GM21737 (cell line): ENCODE data around the gene POLR2F.

Experiments used
- ATAC-seq: cut with Tn5 transposase; IDR thresholded peaks from one replicate; pipeline ENCODE4 v1.9.1; 2021; ENCODE audit warnings: mild to moderate bottlenecking, moderate library complexity; ENCODE audit not compliant: unreplicated experiment

The POLR2F gene

GRCh38 chr22:37998543-37998942, 45.0 kb downstream of the POLR2F start:
- ATAC-seq, result no peak

DNA sequence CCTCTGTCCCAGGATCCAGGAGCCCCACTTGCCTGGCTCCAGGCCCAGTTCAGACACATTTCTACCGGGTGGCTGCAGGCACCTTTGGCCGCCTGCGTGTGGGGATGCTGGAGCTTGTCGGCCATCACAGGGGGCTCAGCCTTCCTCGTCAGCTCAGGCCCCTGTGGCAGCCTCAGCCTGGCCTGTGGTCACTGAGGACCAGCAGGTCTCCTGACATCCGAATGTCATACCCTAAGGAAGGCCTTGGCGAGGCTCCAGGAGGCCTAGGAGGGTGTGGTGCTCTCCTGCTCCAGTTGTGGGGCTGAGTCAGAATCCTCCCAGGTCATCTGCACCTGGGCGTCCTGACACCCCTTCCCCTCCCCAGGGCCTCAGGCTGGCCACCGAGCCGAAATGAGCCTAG, 45.7 kb downstream of the POLR2F start:
- no peak for ATAC-seq

- ATAC-seq, result no peak
Observed at GRCh38 chr22:37999640-38000272, 46.3 kb downstream of the POLR2F start.

DNA sequence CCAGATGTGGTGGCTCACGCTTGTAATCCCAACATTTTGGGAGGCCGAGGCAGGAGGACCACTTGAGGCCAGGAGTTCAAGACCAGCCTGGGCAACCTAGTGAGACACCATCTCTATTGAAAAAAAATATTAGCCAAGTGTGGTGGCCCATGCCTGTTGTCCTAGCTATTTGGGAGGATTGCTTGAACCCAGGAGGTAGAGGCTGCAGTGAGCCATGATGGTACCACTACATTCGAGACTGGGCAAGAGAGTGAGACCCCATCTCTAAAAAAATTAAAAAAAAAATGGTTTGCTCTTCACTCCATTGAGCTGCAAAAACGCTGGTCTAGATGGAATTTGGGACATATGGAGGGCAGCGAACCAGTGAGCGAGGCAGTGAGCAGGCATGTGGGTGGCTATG, 52.4 kb downstream of the POLR2F start:
- no peak for ATAC-seq

- no peak for ATAC-seq
Observed at GRCh38 chr22:38006906-38007305, 53.4 kb downstream of the POLR2F start.

DNA sequence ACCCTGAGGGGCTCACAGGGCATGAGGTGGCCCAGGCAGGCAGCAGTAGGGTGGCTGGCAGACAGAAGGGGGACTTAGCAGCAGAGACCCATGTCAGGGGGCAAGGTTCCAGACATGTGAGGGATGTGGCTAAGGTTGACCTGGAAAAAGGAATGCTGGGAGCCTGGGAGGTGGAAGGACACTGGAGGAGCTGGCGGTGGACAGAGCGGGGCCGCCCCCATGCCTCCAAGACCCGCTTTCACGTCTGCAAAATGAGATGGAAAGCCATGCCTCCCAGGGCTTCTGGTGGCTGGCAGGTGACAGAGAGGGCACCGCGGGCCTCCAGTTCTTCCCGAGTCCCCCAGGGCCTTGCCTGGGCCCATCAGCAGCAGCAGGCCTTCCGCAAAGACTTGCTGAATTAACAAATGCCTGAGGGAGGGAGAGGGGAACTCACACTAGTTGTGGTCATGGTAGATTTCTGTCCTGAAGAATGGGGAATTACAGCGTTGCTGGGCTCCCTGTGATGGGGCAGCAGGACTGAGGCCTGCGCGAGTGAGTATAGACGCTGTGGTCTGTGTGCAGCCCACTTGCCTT, 53.9 kb downstream of the POLR2F start:
- no peak for ATAC-seq

DNA sequence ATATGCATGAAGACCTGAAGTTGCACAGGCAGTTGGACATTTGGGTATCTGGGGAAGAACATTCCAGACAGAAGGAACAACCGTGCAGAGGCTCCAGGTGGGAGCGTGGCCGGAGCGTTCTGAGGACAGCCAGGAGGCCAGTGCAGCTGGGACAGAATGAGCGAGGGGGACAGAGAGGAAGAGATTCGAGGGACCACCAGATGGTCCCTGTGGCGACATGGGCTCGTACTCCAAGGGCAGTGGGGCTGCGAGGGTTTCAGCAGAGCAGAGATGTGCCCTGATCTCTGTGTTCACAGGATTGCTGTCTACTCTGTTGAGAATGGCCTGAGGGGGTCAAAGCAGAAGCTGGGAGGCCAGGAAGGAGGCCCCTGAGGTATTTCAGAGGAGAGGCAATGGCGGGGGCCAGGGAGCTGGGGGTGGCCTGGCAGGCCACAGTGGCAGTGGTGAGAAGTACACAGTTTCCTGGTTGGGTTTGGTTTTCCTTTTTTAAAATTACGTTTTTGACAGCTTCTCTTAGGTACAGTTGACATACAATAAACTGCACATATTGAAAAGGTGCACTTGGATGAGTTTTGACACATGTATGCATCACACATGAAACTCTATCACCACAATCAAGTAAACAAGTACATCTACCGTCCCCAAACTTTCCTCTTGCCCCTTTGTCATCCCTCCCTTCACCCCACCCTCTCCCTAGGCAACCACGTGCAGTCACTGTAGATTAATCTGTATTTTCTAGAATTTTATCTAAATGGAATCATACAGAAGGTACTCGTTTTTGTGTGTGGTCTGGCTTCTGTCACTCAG, 55.7 kb downstream of the POLR2F start:
- ATAC-seq, result no peak

GRCh38 chr22:38012604-38013072, 59.1 kb downstream of the POLR2F start:
- no peak for ATAC-seq

GRCh38 chr22:38014083-38014482, 60.6 kb downstream of the POLR2F start:
- ATAC-seq, result no peak

DNA sequence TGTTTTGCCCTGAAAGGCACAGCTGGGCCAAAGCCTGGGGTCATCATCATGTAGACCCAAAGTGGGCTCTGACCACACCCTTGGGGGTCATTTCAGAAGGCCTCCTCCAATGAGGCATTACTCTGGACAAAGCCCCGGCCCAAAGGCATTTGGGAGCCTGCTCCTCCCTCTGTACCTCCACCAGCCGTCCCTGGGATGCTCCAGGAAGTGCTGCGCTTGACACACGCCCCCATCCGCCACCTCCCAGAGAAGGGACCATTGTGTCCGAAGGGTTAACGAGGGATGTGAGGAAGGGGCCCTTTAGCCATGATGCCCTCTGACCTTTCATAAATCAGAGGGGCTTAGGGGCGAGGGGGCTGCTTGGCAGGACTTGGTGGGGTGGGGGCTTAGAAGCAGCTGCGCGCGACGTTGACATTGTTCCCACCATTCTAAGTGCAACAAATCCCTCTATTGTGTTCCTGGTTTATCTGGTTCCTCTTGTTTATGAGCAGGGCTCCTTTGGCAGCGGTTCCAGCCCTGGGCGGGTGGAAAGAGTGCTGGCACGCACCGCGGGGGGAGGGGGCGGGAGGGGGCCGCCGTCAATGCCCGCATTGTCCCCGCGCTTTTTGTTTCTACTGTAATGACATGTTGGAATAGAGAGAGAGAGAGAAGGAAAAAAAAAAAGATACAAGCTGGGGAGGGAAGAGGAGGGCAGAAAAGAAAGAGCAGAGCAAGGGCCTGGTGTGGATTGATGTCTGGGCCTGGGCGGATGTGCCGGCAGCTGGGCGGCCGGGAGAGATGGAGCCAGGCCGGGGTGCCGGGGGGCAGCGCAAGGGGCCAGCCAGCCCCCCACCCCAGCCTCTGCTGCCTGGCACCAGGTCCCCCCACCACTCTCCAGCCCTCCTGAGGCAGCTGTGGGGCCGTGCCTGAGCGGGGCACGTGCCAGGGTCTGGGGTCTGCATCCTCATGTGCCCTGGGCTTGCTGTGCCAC, 63.0 kb downstream of the POLR2F start:
- ATAC-seq, result no peak

GRCh38 chr22:38017272-38017920, 63.9 kb downstream of the POLR2F start:
- no peak for ATAC-seq

DNA sequence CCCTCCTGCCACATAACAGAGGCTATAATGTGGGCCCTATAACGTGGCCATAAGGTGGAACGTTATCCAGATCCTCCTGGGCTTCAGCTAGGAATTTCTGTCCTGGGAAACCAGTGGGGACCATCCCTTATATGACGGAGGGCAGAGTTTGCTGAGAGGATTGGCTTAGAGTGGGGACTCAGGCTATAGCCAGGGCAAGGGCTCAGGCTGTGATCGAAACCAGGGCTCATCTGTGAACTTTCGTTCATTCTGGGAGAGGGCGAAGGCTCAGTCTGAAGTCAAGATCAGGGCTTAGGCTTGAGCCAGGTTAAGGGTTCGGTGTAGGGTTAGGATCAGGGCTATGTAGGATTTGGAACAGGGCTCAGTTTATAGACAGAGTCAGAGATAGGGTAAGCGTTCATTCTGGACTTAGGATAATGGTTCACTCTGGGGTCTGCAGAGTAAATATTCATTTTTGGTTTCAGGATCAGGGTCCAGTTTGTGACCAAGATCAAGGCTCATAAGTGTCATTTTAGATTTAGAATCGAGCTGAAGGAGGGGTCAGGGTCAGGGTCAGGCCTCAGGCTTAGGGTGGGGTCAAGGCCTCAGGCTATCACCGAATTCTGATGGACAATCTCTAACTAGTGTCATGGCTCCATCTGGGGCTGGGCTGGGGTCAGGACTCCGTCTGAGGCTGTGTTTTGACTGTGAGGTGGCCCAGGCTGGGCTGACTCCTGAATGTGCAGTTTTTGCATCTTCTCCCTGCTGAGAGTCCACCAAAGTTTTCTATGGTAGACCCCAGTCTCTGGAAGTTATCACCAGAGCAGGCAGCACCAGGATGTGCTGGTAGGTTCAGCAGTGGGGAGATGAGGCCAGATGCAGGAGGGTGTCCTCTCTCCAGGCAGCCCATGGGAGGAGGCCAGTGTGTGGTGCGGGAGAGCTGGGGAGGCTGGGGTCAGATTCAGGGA, 64.7 kb downstream of the POLR2F start:
- no peak for ATAC-seq
